HepG2 (cell line): ENCODE measurements around the gene ATAD3C. TPM values are rescaled to one million over a fixed set of nuclear protein-coding genes. Genes with fewer than 3 reads are reported as not detected.

Experiments
- ATF6 ChIP-seq: sonication (generic); formaldehyde crosslinking; conservative IDR thresholded peaks from 2 replicates; pipeline ENCODE4 v1.4.0; 2020; ENCODE audit warnings: missing genetic modification reagents
- ATF7-NPFF ChIP-seq: sonication (generic); formaldehyde crosslinking; IDR thresholded peaks from 2 replicates; pipeline ENCODE4 v1.8.1; 2023; ENCODE audit warnings: mild to moderate bottlenecking, low read depth, missing genetic modification reagents, moderate library complexity
- CEBPZ ChIP-seq: IDR thresholded peaks from 2 replicates; pipeline ENCODE4 v1.6.1; 2012; ENCODE audit warnings: low read length, improper control_type of control experiment
- JUN ChIP-seq: sonication (generic); formaldehyde crosslinking; IDR thresholded peaks from 2 replicates; pipeline ENCODE4 v1.4.0; 2020; ENCODE audit warnings: mild to moderate bottlenecking, missing genetic modification reagents
- MTERF4 ChIP-seq: sonication (generic); formaldehyde crosslinking; IDR thresholded peaks from 2 replicates; pipeline ENCODE4 v1.8.0; 2023; ENCODE audit warnings: mild to moderate bottlenecking, missing genetic modification reagents
- NFRKB ChIP-seq: fragments of 450-650 bp; IDR thresholded peaks from 2 replicates; pipeline ENCODE4 v1.6.1; 2017
- NR3C1 ChIP-seq: sonication (generic); formaldehyde crosslinking; IDR thresholded peaks from 2 replicates; pipeline ENCODE4 v1.4.0; 2020; ENCODE audit warnings: missing genetic modification reagents
- PAF1 ChIP-seq: IDR thresholded peaks from 2 replicates; pipeline ENCODE4 v1.6.1; 2016; ENCODE audit warnings: missing genetic modification reagents, missing compliant biosample characterization
- PCBP2 ChIP-seq: fragments of 200-400 bp; formaldehyde crosslinking; optimal IDR thresholded peaks from 2 replicates; pipeline ENCODE3; 2018; ENCODE audit warnings: low read length, low read depth; ENCODE audit not compliant: poor library complexity, severe bottlenecking
- PHB2 ChIP-seq: fragments of 450-650 bp; IDR thresholded peaks from 2 replicates; pipeline ENCODE4 v1.6.1; 2018; ENCODE audit not compliant: partially characterized antibody
- SALL1 ChIP-seq: sonication (generic); formaldehyde crosslinking; IDR thresholded peaks from 2 replicates; pipeline ENCODE4 v1.8.0; 2022; ENCODE audit warnings: mild to moderate bottlenecking, missing genetic modification reagents
- SMYD3 ChIP-seq: sonication (generic); formaldehyde crosslinking; IDR thresholded peaks from 2 replicates; pipeline ENCODE4 v1.8.1; 2023; ENCODE audit warnings: mild to moderate bottlenecking, missing genetic modification reagents
- SRF ChIP-seq: IDR thresholded peaks from 2 replicates; pipeline ENCODE4 v1.6.1; 2011; ENCODE audit warnings: mild to moderate bottlenecking, low read depth, low read length, moderate library complexity
- ZNF124 ChIP-seq: sonication (generic); formaldehyde crosslinking; IDR thresholded peaks from 2 replicates; pipeline ENCODE4 v1.4.0; 2020; ENCODE audit warnings: missing genetic modification reagents
- ZNF136 ChIP-seq: sonication (generic); formaldehyde crosslinking; IDR thresholded peaks from 2 replicates; pipeline ENCODE4 v1.8.1; 2022; ENCODE audit warnings: low read depth, mild to moderate bottlenecking, moderate library complexity, missing genetic modification reagents
- ZNF18 ChIP-seq: sonication (generic); formaldehyde crosslinking; IDR thresholded peaks from 2 replicates; pipeline ENCODE4 v1.8.0; 2022; ENCODE audit warnings: mild to moderate bottlenecking, missing genetic modification reagents; ENCODE audit not compliant: insufficient replicate concordance
- ZNF367 ChIP-seq: sonication (generic); formaldehyde crosslinking; IDR thresholded peaks from 2 replicates; pipeline ENCODE4 v1.4.0; 2020; ENCODE audit warnings: missing genetic modification reagents, borderline replicate concordance
- ZNF550 ChIP-seq: sonication (generic); formaldehyde crosslinking; IDR thresholded peaks from 2 replicates; pipeline ENCODE4 v1.4.0; 2020; ENCODE audit warnings: mild to moderate bottlenecking, missing genetic modification reagents, borderline replicate concordance
- ZNF619 ChIP-seq: sonication (generic); formaldehyde crosslinking; IDR thresholded peaks from 2 replicates; pipeline ENCODE4 v1.4.0; 2020; ENCODE audit warnings: mild to moderate bottlenecking, missing genetic modification reagents
- ZNF660 ChIP-seq: sonication (generic); formaldehyde crosslinking; IDR thresholded peaks from 2 replicates; pipeline ENCODE4 v1.5.1; 2020; ENCODE audit warnings: mild to moderate bottlenecking, low read depth, missing genetic modification reagents, borderline replicate concordance
- ZNF83 ChIP-seq: sonication (generic); formaldehyde crosslinking; IDR thresholded peaks from 2 replicates; pipeline ENCODE4 v1.4.0; 2020; ENCODE audit warnings: missing genetic modification reagents, mild to moderate bottlenecking, borderline replicate concordance
- polyA plus RNA-seq, 8 experiments: library from polyadenylated mRNA; depleted of rRNA in 3 of 8; stranded (reverse) in 7 of 8; unstranded in 1 of 8; fragments of >200 nt; fragmentation: Illumina TruSeq in 4 of 8; extraction: Trizol in 4 of 8; gene quantifications; 2 replicates each; pipeline versions ENCODE4 v1.2.1 to v1.2.3, GENCODE V29; 2011 to 2016; ENCODE audit warnings: low read depth in 4 of 8, missing spikeins in 1 of 8, mixed read lengths in 1 of 8; ENCODE audit not compliant: insufficient read depth in 1 of 8
- total RNA-seq, 5 experiments: library from RNA; depleted of rRNA; stranded (reverse); fragments of >200 nt; fragmentation: Illumina TruSeq; extraction: Trizol; gene quantifications; 2 replicates each; pipeline ENCODE4 v1.2.3, GENCODE V29; 2016; ENCODE audit warnings: low read depth in 1 of 5

The ATAD3C gene
- total and polyA plus RNA-seq, 2 of the 13 experiments (the other 11 are each of a cell fraction or from before 2014, with no cell fraction given), result 2.4 to 3.2 TPM

GRCh38 chr1:1400576-1401456 is 48.7 kb upstream of the ATAD3C start (continued):
- 0 out of 2 replicates have a peak, but pooled peaks have one; percentile 14 for TF ChIP-seq ZNF83
- no peak for TF ChIP-seq PCBP2
- no peak for TF ChIP-seq NR3C1 (CRISPR knock-in tag)
- TF ChIP-seq ZNF619 (CRISPR knock-in tag), result peak; percentile 90
- TF ChIP-seq ATF7-NPFF (CRISPR knock-in tag), result peak; percentile 93
- 0 out of 2 replicates have a peak, but pooled peaks have one; percentile 36 for TF ChIP-seq ZNF367 (CRISPR knock-in tag)
- TF ChIP-seq ZNF660 (CRISPR knock-in tag), result no peak
- TF ChIP-seq MTERF4, result no peak; the same call in 1 of the 2 replicates
- peak; percentile 88 for TF ChIP-seq JUN (CRISPR knock-in tag)
- no peak for TF ChIP-seq ZNF550 (CRISPR knock-in tag)
- TF ChIP-seq ZNF136 (CRISPR knock-in tag), result 0 out of 2 replicates have a peak, but pooled peaks have one; percentile 46
- TF ChIP-seq SMYD3 (CRISPR knock-in tag), result no peak; the same call in 1 of the 2 replicates
- TF ChIP-seq ATF6, result peak; percentile 74; the same call in 1 of the 2 replicates
- TF ChIP-seq SALL1 (CRISPR knock-in tag), result peak; percentile 99
- no peak for TF ChIP-seq PAF1 (CRISPR knock-in tag)
- TF ChIP-seq SRF, result no peak
- TF ChIP-seq PHB2, result no peak
- TF ChIP-seq CEBPZ, result no peak
- TF ChIP-seq ZNF18 (CRISPR knock-in tag), result peak; percentile 22
- peak; percentile 90 for TF ChIP-seq ZNF124 (CRISPR knock-in tag)
- TF ChIP-seq NFRKB, result no peak
